Vagina (tissue), 2 donors: Measurements from ENCODE around the gene HTRA3.

ENCODE experiments used
- POLR2AphosphoS5 ChIP-seq, 2 donors: sonication (generic); formaldehyde crosslinking; IDR thresholded peaks; one replicate each; pipeline ENCODE4 v1.9.0; 2017; ENCODE audit warnings: antibody characterized with exemption in 2 of 2, mild to moderate bottlenecking in 2 of 2, low read depth in 1 of 2; ENCODE audit not compliant: insufficient read depth in 1 of 2
- TF ChIP-seq, protein P1 (sequence below), 3 experiments: fragments of 450-650 bp in 2 of 3; fragments of 200-600 bp in 1 of 3; sonication (generic) in 1 of 3; IDR thresholded peaks; one replicate each; pipeline ENCODE4 v1.5.1; 2017 to 2019; ENCODE audit warnings: antibody characterized with exemption in 3 of 3, mild to moderate bottlenecking in 2 of 3, moderate library complexity in 2 of 3

- TF ChIP-seq, protein P1, sequence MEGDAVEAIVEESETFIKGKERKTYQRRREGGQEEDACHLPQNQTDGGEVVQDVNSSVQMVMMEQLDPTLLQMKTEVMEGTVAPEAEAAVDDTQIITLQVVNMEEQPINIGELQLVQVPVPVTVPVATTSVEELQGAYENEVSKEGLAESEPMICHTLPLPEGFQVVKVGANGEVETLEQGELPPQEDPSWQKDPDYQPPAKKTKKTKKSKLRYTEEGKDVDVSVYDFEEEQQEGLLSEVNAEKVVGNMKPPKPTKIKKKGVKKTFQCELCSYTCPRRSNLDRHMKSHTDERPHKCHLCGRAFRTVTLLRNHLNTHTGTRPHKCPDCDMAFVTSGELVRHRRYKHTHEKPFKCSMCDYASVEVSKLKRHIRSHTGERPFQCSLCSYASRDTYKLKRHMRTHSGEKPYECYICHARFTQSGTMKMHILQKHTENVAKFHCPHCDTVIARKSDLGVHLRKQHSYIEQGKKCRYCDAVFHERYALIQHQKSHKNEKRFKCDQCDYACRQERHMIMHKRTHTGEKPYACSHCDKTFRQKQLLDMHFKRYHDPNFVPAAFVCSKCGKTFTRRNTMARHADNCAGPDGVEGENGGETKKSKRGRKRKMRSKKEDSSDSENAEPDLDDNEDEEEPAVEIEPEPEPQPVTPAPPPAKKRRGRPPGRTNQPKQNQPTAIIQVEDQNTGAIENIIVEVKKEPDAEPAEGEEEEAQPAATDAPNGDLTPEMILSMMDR (IDR thresholded peaks at IDR 0.05), result no peak
- TF ChIP-seq POLR2AphosphoS5 (IDR thresholded peaks at IDR 0.05; ENCODE audit: insufficient read depth in 1 of 2, low read depth in 1 of 2), result no peak
These were observed 83.0 kb downstream of the HTRA3 start for GRCh38 chr4:8352368-8353157.
